OCI-LY3 (cell line): ENCODE data around the gene GNPDA1.
"Not testable (repeated sequence)": the region's sequence is repeated elsewhere in the genome, so short reads cannot be mapped to it uniquely, and the experiment has no call there.

Experiments used
- EZH2phosphoT487 ChIP-seq: fragments of 200-600 bp; shearing (Covaris generic); IDR thresholded peaks from 2 replicates; pipeline ENCODE4 v1.6.1; 2018; ENCODE audit warnings: antibody characterized with exemption, mixed run types, low read depth
- TF ChIP-seq, protein P1 (sequence below): fragments of 200-600, 300-600 bp; sonication (generic); IDR thresholded peaks from 2 replicates; pipeline ENCODE4 v1.5.1; 2014; ENCODE audit warnings: antibody characterized with exemption, low read length, low read depth

DNA sequence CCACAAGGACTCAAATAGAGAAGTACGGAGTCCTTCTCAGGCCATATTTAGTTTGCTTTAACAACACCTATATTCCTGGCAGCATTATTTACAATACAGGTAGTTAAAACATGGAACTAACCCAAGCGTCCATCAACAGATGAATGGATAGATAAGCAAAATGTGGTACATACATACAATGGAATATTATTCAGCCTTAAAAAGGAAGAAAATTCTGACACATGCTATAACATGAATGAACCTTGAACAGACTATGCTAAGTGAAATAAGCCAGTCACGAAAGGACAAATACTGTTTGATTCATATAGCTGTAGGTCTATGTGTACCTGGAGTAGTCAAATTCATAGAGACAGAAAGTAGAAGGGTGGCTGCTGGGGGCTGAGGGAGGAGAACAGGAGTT is 24.8 kb upstream of the GNPDA1 start:
- TF ChIP-seq, protein P1, sequence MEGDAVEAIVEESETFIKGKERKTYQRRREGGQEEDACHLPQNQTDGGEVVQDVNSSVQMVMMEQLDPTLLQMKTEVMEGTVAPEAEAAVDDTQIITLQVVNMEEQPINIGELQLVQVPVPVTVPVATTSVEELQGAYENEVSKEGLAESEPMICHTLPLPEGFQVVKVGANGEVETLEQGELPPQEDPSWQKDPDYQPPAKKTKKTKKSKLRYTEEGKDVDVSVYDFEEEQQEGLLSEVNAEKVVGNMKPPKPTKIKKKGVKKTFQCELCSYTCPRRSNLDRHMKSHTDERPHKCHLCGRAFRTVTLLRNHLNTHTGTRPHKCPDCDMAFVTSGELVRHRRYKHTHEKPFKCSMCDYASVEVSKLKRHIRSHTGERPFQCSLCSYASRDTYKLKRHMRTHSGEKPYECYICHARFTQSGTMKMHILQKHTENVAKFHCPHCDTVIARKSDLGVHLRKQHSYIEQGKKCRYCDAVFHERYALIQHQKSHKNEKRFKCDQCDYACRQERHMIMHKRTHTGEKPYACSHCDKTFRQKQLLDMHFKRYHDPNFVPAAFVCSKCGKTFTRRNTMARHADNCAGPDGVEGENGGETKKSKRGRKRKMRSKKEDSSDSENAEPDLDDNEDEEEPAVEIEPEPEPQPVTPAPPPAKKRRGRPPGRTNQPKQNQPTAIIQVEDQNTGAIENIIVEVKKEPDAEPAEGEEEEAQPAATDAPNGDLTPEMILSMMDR, result not testable (repeated sequence)
- not testable (repeated sequence) for TF ChIP-seq EZH2phosphoT487
